Upper lobe of left lung (tissue), 6 donors: ENCODE results near the gene TMEM235. TPM values are rescaled to one million over a fixed set of nuclear protein-coding genes. Genes with fewer than 3 reads are reported as not detected.

Experiments used
- ATAC-seq, 2 donors: fragments of 200-7000 bp; cut with Tn5 transposase; one replicate each; pipeline ENCODE4 v1.9.1; 2022; ENCODE audit warnings: mild to moderate bottlenecking in 2 of 2, moderate library complexity in 2 of 2; ENCODE audit not compliant: low FRiP score in 2 of 2
- DNase-seq, 2 donors: peaks; one replicate each; pipeline ENCODE4 v3.0.0-alpha.2; 2019 to 2020
- H3K27ac ChIP-seq, 4 donors: fragments of 200-600 bp; sonication (generic); one replicate each; pipeline ENCODE4 v1.5.1; 2016 to 2019
- H3K27me3 ChIP-seq, 4 donors: fragments of 200-600 bp; sonication (generic); one replicate each; pipeline ENCODE4 v1.5.1; 2017 to 2019
- H3K36me3 ChIP-seq, 4 donors: fragments of 200-600 bp; sonication (generic); one replicate each; pipeline ENCODE4 v1.5.1; 2016 to 2019
- H3K4me1 ChIP-seq, 4 donors: fragments of 200-600 bp; sonication (generic); one replicate each; pipeline ENCODE4 v1.5.1; 2018 to 2019
- H3K4me3 ChIP-seq, 4 donors: fragments of 200-600 bp; sonication (generic); one replicate each; pipeline ENCODE4 v1.5.1; 2017 to 2019; ENCODE audit warnings: mild to moderate bottlenecking in 2 of 4, moderate library complexity in 1 of 4
- H3K9me3 ChIP-seq, 4 donors: fragments of 200-600 bp; sonication (generic); one replicate each; pipeline ENCODE4 v1.5.1; 2018 to 2019
- CTCF ChIP-seq, 6 experiments: fragments of 450-650 bp in 4 of 6; fragments of 200-600 bp in 2 of 6; sonication (generic) in 2 of 6; IDR thresholded peaks; one replicate each; pipeline ENCODE4 v1.5.1; 2016 to 2019; ENCODE audit warnings: antibody characterized with exemption in 6 of 6
- EP300 ChIP-seq, 4 donors: sonication (generic); formaldehyde crosslinking; IDR thresholded peaks; one replicate each; pipeline ENCODE4 v1.5.1; 2017; ENCODE audit warnings: antibody characterized with exemption in 4 of 4, control low read depth in 2 of 4
- POLR2A ChIP-seq, 4 donors: fragments of 450-650 bp; IDR thresholded peaks; one replicate each; pipeline ENCODE4 v1.5.1; 2016 to 2017; ENCODE audit warnings: antibody characterized with exemption in 4 of 4, mild to moderate bottlenecking in 2 of 4
- POLR2AphosphoS5 ChIP-seq, 2 donors: sonication (generic); formaldehyde crosslinking; IDR thresholded peaks; one replicate each; pipeline ENCODE4 v1.5.1; 2017; ENCODE audit warnings: antibody characterized with exemption in 2 of 2
- WGBS, 2 donors: methylation state at CpG; one replicate each; pipeline ENCODE4 v1.1.5; 2017 to 2018; 5-methylcytosine and 5-hydroxymethylcytosine counted together
- total RNA-seq, 6 donors: library from RNA; depleted of rRNA in 4 of 6; stranded (reverse); fragments of >200 nt in 4 of 6; gene quantifications; one replicate each; pipeline versions ENCODE4 v1.1.0 to v1.2.1, GENCODE V29; 2016 to 2021
- donor health status: DM: no; HTN: no; CAD: no; lungs with moderate emphysema.
- donor health status: DM: no; HTN: yes; CAD: no; lungs with severe emphysema.

TMEM235 gene
- total RNA-seq, 6 donors from 2014 or later, result not detected

DNA sequence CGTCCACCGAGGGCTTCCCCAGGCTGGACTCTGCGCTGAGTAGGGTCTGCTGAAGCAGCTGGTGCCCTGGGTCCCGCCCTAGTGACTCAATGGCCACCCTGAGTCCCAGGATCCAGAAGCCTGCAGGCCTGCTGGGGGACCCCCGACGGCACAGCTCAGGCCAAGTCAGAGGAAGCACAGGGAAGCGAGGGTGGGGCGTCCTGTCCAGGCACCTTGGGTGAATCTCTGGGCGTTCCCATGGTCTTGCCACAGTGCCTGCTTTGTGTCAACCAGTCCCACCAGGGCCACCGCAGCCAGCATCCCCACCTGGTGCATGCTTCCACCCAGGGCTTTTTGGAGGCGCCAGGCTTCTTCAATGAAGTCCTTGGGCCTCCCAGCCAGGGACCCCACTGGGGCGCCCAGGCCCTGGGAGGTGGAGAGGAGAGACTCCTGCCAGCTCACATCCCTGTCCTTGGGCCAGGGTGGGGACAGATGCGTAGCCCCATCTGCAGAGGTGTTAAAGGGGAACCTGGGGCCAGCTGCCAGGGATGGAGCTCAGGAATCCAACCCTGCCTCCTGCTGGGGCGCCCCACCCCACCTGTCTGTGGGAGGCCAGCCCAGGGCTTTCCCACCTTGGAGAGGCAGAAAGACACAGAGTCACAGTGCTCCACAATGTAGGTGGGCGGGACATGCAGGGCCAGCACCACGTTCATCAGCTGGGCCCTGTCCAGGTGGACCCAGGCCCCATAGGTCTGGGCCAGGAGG is 17.8 kb downstream of the TMEM235 start:
- ATAC-seq, result no peak

DNA sequence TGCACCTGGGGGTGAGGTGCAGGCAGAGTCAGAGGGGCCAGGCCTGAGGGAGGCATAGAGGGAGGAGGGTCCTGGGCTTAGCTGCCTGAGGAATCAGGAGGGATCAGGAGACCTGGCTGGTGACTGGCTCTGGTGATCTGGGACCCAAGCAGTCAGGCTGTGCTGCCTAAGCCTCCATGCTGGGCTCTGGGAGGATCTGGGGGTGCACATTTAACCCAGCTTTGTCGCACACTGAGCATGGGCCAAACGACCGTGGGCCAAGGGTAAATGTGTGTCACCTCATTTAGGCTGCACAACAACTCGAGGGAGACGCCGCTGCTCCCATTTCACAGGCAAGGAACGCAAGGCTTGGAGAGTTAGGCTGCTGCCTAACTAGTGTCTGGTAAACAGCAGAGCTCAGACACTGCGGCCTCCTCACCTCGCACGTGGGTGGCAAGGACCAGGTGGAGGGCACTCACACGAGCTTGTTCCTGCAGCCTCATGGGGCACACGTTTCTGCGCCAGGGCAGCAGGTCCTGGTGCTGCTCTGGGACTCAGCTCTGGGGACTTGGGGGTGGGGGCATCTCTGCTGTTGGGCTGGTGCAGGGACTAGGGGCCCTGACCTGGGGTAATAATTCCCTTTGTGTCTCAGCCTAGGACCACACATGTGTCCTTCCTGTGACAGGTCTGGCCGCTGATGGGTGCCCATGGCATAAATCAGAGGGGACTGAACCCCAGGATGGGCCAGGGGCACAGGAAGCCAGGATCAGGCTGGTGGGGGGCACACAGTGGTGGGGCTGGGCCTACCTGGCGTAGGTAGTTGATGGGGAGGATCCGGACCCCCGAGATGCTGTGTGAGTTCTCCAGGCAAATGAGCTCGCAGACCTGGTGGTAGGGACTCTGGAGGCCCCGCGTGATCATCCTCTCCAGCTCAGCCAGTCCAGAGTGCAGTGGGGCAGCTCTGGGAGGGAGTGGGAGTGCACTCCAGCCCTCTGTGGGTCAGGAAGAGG is 18.7 kb downstream of the TMEM235 start:
- TF ChIP-seq CTCF (IDR thresholded peaks at IDR 0.05) (no peak), POLR2A (IDR thresholded peaks at IDR 0.05) (no peak), POLR2AphosphoS5 (IDR thresholded peaks at IDR 0.05) (no peak), EP300 (IDR thresholded peaks at IDR 0.05) (no peak)
- no peaks in the 10 kb centered on the region for H3K27me3 ChIP-seq
- 70 to 71% methylated on average over 5 to 18 of the region's 20 CpGs for WGBS, 2 donors
- no peaks in the 10 kb centered on the region for H3K9me3 ChIP-seq
- H3K27ac ChIP-seq, result peak overlapping the region in 2 of 4 donors; percentile 71 to 88
- DNase-seq (no peak), ATAC-seq (no peak)
- no peaks in the 10 kb centered on the region for H3K36me3 ChIP-seq
- H3K4me1 ChIP-seq, result peaks cover 25 to 44% (median 28%) of the 10 kb centered on the region in 4 donors
- H3K4me3 ChIP-seq, result peak overlapping the region in 1 of 4 donors; percentile 1

More for the DNA sequence above, 17.8 kb downstream of the TMEM235 start:
- H3K27ac ChIP-seq, result peak overlapping the region in 3 of 4 donors; percentile 47 to 88 (median 71)
- H3K27me3 ChIP-seq, result no peaks in the 10 kb centered on the region
- WGBS, 2 donors, result 71 to 87% methylated on average over 3 to 13 of the region's 16 CpGs
- TF ChIP-seq POLR2A (IDR thresholded peaks at IDR 0.05), result no peak
- no peak for TF ChIP-seq EP300 (IDR thresholded peaks at IDR 0.05)
- peak in 1 of 2 donors; percentile 62 for DNase-seq
- no peak overlapping the region for H3K4me3 ChIP-seq
- H3K4me1 ChIP-seq, result peaks cover 22 to 40% (median 27%) of the 10 kb centered on the region in 4 donors
- H3K9me3 ChIP-seq, result no peaks in the 10 kb centered on the region
- H3K36me3 ChIP-seq, result no peaks in the 10 kb centered on the region

DNA sequence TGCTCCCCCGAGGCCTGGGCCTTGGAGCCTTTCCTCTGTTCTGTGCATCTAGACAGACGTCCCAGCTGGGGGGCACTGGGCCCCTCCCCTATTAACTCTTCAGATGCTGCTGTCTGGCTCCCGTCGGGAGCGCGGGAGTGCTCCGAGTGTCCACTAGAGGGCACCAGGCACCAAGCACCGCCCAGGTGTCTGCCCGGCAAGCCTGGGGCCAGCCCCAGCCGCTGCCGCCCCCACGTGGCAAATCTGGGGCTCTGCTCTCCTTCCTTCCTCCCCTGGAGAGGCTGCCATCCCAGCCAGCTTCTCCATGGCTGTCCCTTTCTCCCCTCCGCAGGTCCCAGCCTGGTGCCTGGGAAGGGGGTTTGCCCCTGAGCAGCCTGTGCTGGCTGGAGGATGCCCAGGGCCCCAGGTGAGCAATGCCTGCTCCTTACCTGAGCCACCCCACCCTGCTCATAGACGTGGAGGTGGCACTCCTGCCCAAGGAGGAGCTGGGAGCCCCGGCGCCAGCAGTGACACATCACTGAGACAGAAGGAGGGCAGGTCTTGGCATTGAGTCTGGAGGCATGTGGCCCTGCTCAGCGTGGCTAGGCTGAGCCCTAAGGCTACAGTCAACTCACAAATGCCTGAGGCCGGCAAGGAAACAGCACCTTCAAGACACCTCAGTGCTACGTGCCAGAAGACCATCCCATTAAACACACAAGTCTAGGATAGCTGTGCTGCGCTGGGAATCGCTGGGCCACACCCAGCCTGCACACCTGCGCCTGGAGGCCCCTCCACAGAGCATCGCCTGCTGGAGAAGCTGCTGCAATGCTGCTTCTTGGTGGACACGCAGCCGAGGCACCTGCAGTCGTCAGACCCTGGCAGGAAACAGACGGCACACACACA is 19.7 kb downstream of the TMEM235 start:
- WGBS, 2 donors, result 38% methylated on average over 10 to 21 of the region's 27 CpGs
- ATAC-seq (peak; percentile 90 to 92), DNase-seq (peak; percentile 93 to 95)
- H3K36me3 ChIP-seq, result no peaks in the 10 kb centered on the region
- TF ChIP-seq POLR2AphosphoS5 (IDR thresholded peaks at IDR 0.05) (peak in 1 of 2 donors; percentile 67), CTCF (IDR thresholded peaks at IDR 0.05) (peak; percentile 99 to 100 (median 99)), POLR2A (IDR thresholded peaks at IDR 0.05) (no peak)
- H3K4me3 ChIP-seq, result peak overlapping the region in 1 of 4 donors; percentile 1
- no peaks in the 10 kb centered on the region for H3K27me3 ChIP-seq
- peak overlapping the region in 3 of 4 donors; percentile 33 to 88 (median 71) for H3K27ac ChIP-seq
- peaks cover 34 to 52% (median 35%) of the 10 kb centered on the region in 4 donors for H3K4me1 ChIP-seq
- no peaks in the 10 kb centered on the region for H3K9me3 ChIP-seq

DNA sequence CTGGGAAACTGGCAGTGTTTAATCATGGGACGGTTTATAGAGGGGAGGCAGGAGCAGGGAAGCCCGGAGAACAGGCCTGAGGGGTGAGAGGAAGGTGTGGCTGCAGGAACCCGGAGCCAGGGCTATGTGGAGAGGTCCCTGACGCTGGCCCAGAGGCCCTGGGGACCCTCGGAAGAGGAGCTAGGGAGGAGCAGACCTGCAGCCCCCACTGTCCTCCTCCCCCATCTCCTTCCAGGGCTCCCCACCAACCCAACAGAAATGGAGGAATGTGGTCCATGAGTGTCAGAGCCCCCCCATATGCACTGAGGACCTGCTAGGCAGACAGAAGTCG is 20.3 kb downstream of the TMEM235 start:
- no peaks in the 10 kb centered on the region for H3K36me3 ChIP-seq
- no peaks in the 10 kb centered on the region for H3K27me3 ChIP-seq
- no peaks in the 10 kb centered on the region for H3K9me3 ChIP-seq
- no peak overlapping the region for H3K4me3 ChIP-seq
- H3K27ac ChIP-seq, result peak overlapping the region in 1 of 4 donors; percentile 71
- peaks cover 40 to 58% (median 41%) of the 10 kb centered on the region in 4 donors for H3K4me1 ChIP-seq
- WGBS, 2 donors, result 59 to 66% methylated on average over 6 of the region's 6 CpGs
- TF ChIP-seq CTCF (IDR thresholded peaks at IDR 0.05) (no peak), EP300 (IDR thresholded peaks at IDR 0.05) (no peak), POLR2AphosphoS5 (IDR thresholded peaks at IDR 0.05) (no peak), POLR2A (IDR thresholded peaks at IDR 0.05) (no peak)
- DNase-seq, result no peak
- ATAC-seq, result no peak
